Measurements from ENCODE around the gene EMD.
"Not testable (repeated sequence)": the region's sequence is repeated elsewhere in the genome, so short reads cannot be mapped to it uniquely, and the experiment has no call there.

Gene EMD

DNA sequence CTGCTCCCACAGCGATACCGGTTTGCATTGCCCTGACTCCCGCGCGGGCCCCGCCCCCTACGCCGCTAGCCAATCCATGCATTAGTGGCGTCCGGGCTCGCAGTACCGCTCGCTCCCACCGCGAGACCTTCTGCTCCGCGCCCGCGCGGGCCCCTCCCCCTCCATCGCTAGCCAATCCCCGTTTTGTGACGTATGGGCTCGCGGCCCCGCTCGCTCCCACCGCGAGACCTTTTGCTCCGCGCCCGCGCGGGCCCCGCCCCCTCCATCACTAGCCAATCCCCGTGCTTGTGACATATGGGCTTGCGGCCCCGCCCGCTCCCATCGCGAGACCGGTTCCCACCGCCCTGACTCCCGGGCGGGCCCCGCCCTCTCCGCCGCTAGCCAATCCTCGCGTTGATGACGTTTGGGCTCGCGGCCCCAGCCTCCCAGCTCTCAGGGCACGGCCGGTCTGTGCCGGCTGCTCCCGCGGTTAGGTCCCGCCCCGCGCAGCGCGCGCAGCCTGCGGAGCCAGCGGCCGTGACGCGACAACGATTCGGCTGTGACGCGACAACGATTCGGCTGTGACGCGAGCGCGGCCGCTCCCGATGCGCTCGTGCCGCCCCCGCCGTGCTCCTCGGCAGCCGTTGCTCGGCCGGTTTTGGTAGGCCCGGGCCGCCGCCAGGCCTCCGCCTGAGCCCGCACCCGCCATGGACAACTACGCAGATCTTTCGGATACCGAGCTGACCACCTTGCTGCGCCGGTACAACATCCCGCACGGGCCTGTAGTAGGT is at the start of gene EMD:
EMD (plus strand) TSS at position 497 of the 770 bp plus-strand sequence; CDS start at position 687, 190 bp downstream.
- DNase-seq (ENCODE audit: low read depth in 2 of 2), result peak; percentile 87 to 93

DNA sequence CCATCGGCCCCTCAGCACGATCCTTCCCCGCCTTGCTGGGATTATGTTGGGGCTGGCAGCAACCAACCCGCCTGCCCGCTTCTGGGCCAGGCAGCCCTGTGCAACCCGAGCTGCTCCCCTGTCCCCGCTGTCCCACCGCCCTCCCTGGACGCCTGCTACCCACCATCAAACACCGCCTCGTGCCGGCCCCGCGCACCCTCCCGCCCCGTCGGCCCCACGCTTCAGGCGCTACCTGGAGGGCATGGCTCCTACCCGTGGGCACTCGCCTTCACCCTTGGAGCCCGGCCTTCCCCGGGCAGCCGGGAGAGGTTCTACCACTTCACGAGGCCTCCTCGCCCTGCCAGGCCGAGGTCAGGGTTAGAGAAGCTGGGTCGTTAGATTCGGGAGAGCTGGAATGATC is 46.5 kb upstream of the EMD start:
- DNase-seq (ENCODE audit: low read depth in 2 of 2), result no peak

DNA sequence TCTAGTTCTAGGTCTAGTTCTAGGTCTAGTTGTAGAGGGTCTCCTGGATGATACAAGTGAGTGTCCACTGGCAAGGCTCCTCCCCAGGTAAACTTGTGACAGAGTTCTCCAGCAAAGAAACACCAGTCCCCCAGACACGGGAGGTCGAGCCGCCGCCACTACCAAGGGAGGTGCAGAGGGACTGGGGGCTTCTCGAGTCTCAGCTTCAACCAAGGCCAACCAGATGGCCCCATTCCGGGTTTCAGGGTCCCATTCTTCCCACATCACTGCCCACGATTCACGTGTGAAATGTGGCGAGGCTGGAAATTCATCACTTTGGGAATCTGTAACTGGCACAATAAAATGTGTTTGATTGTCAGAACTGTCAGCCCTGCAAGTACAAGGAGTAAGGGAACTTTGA is 46.0 kb upstream of the EMD start:
- no peak for DNase-seq (ENCODE audit: low read depth in 2 of 2)

DNA sequence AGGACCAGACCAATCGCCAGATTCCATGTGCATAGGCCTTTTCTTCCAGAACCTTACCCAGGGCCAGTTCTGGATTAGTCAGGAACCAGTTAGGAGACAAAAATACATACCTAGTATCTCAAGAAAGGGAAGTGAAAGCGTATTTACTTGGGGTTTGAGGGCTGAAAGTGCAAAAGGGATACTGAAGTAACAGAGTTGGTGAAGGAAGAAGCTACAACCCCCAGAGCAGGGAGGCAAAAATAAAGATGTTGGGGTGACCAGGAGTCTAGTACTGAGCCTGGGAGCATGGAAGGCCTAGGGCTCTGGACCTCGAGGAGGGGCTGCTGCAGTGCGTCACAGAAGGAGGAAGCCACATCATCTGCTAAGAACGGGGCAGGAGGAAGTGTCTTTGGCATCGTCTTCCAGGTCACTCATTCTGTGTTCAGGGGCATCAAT is 45.2 kb upstream of the EMD start:
- DNase-seq (ENCODE audit: low read depth in 2 of 2), result no peak

DNA sequence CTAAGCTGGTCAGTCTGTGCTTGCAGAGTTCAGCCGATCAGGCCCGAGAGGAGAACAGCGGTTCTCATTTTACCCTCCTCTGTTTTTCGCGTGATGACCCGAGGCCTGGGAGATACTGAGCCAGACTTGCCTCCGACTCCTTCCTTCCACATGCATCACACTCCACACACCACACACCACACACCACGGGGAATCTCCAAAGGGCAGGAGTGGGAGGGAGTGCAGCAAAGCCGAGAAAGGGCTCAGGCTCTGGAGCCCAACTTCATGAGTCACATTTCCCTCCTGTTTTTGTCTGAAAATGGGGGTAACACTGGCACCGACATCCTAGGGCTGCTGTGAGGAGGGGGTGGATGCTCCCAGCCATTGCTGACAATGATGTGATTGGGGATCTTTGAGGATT is 44.6 kb upstream of the EMD start:
- no peak for DNase-seq (ENCODE audit: low read depth in 2 of 2)

DNA sequence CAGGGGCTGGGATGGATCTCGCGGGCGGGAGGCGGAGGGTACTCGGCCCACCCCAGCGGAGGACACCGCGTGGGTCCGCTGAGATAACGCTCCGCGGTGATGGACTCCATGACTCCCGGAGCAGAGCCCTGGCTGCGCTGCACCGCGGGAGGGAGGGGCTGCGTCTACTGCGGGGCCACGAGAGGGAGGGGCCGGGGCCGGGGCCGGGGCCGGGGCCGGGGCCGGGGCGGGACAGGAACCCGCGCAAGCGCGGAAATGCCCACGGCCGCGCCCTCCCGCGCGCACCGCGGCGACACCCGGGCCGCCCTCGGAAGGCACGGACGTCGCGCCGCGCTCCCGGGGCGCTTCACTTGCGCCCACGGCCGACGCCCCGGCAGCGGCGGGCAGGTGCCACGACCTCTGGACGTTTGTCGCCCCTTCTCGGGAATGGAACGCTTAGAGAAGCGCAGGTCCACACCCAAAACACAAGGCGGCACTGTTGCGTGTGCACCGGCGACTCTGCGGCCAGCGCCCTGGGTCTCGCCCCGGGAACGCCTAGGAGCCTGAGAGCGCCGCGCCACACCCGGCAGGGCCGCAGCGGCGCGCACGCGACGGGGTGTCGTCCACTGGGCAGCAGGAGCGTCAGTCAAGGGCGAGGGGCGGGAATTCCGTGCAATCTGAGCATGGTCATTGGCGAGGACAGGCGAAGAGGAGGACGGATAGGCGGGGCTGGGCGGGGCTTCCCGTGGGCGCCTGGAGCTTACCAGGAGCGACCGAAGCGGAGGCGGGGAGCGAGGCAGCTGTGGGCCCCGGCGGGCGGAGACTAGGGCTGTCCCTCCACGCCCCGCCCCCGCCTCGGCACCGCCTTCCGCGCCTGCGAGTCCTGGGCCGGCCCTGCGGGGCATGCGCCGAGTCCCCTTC is 37.4 kb upstream of the EMD start:
- DNase-seq (ENCODE audit: low read depth in 2 of 2), result not testable (repeated sequence)

DNA sequence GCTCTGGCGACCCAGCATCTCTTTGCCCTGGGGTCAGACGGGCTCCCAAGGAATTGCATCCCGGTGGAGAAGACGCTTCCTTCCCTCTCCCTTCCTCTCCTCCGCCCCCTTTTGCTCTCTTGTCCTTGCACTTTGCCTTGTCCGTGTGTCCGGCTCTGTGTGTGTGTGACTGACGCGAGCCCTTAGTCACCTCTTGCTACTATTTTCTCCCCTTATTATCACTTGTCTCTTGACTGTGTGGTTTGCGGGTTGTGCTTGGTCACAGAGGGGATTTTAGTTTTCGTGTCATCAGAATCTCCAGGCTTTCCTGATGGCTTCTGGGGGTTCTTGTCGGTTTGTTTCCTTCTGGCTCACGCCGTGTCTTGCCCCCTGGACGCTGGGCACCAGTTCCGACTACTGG is 36.0 kb upstream of the EMD start:
- DNase-seq (ENCODE audit: low read depth in 2 of 2), result not testable (repeated sequence)

DNA sequence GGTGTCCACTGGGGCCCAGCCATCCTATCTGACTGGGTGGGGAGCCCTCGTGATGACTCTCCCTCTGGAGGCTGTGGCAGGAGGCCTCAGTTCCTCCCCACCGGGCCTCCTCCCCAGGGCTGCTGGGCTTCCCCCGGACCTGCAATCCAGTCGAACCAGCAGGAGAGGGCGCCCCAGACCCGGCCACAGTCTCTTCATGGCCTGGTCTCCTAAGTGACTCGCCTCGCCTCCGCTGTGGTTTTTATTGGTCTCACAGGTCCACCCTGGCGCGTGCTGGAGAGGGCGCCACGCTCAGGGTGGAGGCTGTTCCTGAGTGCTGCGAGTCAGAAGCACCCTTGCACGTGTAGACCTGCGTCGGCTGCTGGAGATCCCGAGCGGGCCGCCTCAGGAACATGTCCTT is 35.5 kb upstream of the EMD start:
- DNase-seq (ENCODE audit: low read depth in 2 of 2), result not testable (repeated sequence)

DNA sequence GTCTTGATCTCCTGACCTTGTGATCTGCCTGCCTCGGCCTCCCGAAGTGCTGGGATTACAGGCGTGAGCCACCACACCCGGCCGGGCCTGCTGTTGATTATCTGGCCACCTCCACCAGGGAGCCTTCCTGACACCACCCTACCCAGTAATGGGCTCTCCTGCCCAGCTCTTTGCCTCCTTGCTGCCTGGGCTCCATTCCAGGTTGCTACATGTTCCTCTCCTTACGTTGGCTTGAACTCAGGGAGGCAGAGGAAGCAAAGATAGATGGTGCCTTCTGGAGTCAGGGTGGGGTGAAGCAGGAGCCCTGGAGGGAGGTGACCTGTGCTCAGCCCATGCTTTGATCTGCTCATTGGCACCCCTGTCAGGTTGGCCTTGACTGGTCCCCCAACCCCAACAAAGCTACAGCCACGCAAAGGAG is 31.0 kb upstream of the EMD start:
- no peak for DNase-seq (ENCODE audit: low read depth in 2 of 2)

DNA sequence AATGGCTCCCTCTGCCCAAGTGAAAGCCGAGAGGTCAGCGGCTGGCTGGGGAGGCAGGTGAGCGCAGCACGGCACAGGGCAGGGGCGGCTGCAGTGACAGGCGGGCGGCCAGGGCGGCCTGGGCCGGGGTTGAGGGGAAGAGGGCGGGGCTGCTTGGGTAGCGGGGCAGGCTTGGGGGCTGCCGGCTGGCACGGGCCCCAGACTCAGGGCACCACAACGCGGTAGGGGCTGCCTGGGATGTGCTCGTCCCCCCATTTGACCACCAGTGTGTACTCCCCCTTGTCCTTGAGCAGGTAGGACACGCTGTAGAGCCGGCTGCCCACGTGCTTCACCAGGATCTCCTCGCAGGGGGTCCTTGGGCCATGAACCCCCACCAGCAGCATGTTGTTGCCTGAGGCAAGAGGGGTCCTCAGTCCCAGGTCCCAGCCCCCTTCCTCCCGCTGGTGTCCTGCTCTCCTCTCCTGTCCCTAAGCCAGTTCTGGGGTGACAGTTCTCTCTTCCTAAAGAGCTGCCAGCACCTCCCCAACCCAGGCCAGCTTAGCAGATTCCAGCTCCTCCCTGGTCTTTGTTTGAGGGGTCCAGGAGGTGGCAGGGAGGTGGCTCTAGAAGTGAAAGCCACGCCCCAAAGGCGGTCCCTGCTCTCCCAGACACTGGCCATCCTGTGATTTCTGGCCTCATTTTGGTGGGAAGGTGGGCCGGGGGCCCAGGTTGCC is 30.3 kb upstream of the EMD start:
- DNase-seq (ENCODE audit: low read depth in 2 of 2), result no peak

DNA sequence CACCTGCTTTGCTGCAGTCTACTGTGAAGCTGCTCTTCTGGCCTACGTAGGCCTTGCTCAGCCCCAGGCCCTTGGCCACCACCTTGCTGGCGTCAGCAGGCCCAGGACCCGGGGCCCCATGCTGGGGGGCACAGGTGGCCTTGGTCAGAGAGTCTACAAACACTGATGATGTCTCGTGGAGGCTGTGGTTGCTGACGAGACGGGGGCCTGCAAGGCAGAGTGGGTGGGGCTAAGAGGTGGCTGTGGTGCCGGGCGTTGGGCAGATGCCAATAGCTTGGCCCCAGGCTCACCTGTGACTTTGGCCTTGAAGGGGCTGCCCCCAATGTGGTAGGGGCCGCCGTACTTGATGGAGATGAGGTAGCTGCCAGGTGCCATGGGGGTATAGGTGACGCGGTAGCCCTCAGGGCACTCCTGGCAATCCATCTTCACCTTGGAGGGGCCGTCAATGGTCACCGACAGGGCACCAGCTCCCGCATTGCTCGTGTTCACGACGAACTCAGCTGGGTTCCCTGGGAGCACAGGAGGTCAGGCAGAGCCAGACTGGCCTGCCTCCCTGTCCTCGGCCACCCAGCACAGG is 29.6 kb upstream of the EMD start:
- no peak for DNase-seq (ENCODE audit: low read depth in 2 of 2)

DNA sequence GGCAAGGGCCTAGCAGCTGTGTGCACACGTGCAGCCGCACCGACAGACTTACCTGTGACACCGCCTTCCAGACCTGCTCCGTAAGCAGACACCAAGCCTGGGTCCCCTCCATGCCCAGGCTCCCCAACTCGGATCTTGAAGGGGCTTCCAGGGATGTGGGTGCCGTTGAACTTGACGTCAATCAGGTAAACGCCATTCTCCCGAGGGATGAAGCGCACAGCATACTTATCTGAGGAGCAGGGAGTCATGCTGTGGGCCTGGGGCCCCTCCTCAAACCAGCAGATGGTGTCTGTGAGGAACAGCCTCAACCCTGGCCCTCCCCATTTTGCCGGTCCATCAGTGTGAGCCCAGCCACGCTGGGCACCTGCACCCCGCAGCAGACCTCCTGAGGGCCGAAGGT is 29.1 kb upstream of the EMD start:
- no peak for DNase-seq (ENCODE audit: low read depth in 2 of 2)

DNA sequence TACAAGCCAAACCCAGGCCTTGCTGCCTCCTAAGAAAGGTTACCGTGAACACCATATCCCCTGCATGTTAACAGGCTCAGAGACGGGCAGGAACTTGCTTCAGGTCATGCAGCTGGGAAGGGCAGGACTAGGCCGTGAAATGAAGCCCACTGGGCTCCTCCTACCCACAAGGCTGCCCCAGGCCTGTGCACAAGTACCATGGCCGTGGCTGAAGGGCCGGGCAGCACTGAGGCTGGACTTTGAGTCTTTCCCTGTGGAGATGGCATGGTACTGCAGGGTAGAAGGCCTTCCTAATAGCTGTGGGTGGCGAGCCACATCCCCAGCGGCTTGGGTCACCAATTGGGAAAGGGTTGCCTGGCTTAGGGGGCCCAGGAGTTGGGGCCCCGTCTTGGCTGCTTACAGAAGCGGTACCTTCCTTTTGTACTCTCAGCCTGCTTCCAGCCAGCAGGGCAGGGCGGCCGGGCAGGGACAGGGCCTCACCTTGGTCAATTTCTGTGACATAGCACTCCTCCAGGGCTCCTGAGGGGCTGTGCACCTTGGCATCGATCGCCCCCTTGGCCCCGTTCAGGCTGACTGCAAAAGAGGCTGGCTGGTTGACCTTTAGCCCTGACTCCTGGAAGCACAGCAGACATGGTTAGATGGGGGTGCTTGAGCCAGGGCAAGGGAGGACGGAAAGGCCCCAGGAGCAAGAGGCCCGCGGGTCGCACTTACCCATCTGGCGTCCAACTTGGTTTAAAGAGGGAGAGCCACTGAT is 28.5 kb upstream of the EMD start:
- no peak for DNase-seq (ENCODE audit: low read depth in 2 of 2)

DNA sequence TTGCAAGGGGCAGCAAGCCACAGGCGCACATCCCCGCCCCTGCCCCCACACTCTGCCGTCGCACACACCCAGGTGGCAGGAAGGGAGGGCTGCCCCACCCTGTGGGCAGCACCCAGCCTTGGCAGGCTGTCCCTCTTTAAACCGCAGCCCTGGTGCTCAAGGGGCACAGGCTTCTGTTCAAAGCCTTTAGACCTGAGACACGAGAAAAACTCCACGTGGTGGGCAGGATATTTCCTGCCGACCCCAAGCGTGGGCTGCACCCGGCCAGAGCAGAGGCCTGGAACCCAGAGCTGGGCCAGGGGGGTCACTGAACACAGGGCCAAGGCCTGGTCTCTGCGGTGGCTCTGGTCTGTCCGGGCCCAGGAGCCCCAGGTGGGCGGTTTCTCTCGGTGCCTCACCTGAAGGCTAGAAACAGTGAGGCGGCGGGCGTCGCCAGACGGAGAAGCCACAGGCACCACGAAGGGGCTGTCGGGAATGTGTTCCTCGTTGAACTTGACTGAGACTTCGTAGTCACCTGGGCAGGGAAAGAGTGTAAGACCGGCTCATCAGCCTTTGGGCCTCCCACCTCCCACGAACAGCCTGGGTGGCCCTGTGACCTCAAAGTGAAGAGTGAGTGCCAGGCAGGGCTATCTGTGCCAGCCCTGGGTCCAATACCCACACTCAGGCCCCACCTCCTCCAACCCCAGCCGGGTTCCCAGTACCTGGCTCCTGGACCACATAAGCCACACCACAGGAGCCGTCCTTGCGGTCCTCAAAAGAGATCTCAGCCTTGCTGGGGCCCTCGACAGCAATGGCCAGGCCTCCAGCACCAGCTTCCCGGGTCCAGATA is 27.7 kb upstream of the EMD start:
- no peak for DNase-seq (ENCODE audit: low read depth in 2 of 2)

DNA sequence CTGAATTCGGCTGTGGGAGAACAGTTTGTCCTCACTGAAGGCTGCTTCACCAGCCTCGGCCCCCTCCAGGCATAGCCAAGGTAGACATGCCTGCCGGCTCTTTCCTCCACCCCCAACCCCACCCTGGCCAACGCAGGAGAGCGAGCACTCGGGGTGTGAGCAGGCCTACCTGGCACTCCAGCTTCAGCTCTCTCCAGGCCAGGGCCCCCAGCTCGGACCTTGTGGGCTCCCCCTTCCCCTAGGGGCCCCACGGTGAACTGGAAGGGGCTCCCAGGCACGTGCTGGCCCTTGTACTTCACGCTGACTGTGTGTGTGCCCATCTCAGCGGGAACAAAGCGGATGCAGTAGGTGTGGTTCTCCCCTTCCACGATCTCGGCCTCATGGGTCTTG is 27.1 kb upstream of the EMD start:
- DNase-seq (ENCODE audit: low read depth in 2 of 2), result no peak

DNA sequence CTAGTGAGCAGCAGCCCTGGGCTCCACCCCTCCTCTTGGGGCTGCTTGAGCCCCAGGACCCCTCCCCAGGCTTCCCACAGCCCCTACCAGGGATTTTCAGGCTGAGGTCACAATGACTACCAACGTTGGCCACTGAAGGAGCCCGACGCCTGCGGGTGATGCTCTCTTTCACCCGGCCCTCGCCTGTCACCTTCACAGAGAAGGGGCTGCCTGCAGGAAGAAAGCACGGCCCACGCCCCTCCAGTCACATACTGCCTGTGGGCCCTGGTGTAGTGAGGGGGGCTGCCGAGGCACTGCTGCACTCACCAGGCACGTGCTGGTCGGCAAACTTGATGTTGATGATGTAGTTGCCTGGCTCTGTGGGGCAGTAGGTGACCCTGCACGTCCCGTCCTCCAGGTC is 26.6 kb upstream of the EMD start:
- DNase-seq (ENCODE audit: low read depth in 2 of 2), result no peak

DNA sequence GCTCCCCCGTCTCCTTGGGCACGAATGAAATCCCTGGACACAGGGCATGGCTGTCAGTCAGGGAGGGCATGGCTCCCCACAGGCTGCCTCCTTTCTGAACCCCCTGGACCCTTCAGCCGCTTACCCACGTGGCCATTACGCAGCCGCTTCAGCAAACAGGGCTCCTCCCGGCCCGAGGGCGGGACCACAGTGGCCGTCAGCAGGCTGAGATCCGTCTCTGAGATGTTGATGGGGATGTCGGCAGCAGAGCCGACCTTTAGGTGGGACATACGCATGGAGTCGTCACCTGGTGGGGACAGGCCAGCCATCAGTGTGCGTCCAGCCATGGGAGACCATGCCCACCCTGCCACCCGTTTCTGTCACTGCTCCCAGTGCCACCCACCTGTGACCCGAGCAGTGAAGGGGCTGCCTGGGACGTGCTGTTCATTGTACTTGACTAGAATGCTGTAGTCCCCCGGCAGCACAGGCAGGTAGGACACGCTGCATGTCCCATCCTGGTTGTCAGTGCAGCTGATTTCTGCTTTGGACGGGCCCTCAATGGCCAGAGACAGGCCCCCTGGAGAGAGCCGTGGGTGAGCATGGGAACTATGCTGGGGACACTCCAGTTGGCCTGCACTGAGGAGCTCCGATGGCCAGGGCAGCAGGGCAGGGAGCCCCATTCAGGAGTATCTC is 25.8 kb upstream of the EMD start:
- DNase-seq (ENCODE audit: low read depth in 2 of 2), result no peak

DNA sequence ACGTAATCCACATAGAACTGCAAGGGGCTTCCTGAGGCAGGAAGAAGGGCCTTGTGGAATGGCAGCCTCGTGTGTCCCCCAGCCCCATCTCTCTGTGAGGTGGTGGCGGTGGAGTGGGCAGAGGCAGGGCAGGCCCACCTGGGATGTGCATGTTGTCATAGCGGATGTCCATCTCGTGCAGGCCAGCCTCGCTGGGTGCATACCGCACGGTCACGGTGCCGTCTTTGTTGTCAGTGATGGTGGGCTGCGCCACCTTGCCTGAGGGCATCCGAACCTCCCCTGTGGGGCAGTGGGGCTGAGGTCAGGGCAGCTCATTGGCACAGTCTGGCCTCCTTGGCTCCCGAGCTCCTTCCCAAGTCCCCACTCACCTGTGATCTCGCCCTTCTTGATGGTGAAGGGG is 25.1 kb upstream of the EMD start:
- no peak for DNase-seq (ENCODE audit: low read depth in 2 of 2)

DNA sequence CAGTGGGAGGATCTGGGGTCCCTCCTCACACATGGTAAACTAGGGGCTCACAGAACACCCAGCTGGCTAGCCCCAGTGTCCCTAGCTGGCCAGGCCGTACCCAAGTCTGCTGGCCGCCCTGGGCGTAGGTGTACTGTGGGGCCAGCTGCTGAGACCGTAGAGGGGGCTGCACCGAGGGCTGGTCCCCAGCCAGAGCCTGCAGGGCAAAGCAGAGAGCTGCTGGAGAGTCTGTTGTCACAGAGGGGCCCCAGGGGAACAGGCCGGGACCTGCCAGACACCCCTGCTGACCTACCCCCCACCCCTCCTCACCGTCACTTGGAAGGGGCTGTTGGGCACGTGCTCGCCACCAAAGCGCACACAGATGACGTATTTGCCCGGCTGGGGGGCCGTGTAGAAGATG is 24.6 kb upstream of the EMD start:
- DNase-seq (ENCODE audit: low read depth in 2 of 2), result no peak

All from stimulated activated CD4-positive, alpha-beta T cell treated with anti-CD3 and anti-CD28 coated beads, Interleukin-1b, Interleukin-23, amount 100 ng/mL, for 4 hours (primary cell).